ENCODE results near the gene GPR37. TPM values are rescaled to one million over a fixed set of nuclear protein-coding genes. Genes with fewer than 3 reads are reported as not detected.

GPR37 gene
- total RNA-seq, 2 donors from 2014 or later = 1.6 to 69.4 TPM

DNA sequence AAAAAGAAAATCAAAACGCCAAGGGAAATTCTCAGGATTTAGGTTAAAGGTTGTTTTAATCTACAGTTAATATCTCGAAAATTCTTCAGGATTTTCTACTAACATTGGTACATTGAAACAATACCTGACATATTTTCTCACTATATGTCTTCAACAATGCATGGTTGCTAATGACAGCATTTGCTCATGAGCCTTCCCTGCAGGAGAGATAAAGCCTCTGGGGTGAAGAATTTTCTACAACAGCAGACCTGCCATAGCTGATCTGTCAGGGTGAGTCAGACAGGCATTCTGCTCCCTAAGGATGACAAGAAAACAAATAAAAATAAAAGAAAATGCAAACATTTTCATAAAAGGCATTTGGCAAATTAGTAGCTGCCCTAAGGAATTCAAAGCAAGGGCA is 11.7 kb upstream of the GPR37 start:
- no peaks in the 10 kb centered on the region for H3K36me3 ChIP-seq
- H3K9me3 ChIP-seq = no peaks in the 10 kb centered on the region
- TF ChIP-seq POLR2A (IDR thresholded peaks at IDR 0.05) (no peak), POLR2AphosphoS5 (IDR thresholded peaks at IDR 0.05) (no peak)
- TF ChIP-seq, protein P1, sequence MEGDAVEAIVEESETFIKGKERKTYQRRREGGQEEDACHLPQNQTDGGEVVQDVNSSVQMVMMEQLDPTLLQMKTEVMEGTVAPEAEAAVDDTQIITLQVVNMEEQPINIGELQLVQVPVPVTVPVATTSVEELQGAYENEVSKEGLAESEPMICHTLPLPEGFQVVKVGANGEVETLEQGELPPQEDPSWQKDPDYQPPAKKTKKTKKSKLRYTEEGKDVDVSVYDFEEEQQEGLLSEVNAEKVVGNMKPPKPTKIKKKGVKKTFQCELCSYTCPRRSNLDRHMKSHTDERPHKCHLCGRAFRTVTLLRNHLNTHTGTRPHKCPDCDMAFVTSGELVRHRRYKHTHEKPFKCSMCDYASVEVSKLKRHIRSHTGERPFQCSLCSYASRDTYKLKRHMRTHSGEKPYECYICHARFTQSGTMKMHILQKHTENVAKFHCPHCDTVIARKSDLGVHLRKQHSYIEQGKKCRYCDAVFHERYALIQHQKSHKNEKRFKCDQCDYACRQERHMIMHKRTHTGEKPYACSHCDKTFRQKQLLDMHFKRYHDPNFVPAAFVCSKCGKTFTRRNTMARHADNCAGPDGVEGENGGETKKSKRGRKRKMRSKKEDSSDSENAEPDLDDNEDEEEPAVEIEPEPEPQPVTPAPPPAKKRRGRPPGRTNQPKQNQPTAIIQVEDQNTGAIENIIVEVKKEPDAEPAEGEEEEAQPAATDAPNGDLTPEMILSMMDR (IDR thresholded peaks at IDR 0.05) = no peak
- 86% methylated on average over 2 of the region's 2 CpGs for WGBS
- DNase-seq (ENCODE audit: low spot score) = no peak
- H3K4me3 ChIP-seq = no peak overlapping the region
- intact Hi-C loops (cut with DNase I) = no loop called here
- H3K4me1 ChIP-seq (replicated peaks) = no peaks in the 10 kb centered on the region
- H3K27me3 ChIP-seq (replicated peaks; ENCODE audit: insufficient read depth) = no peaks in the 10 kb centered on the region
- no peak overlapping the region for H3K27ac ChIP-seq

GRCh38 chr7:124776153-124776552 is 10.6 kb upstream of the GPR37 start:
- Histone ChIP-seq H3K9me3 (no peaks in the 10 kb centered on the region), H3K36me3 (no peaks in the 10 kb centered on the region), H3K4me1 (replicated peaks) (no peaks in the 10 kb centered on the region), H3K27ac (no peak overlapping the region), H3K27me3 (replicated peaks; ENCODE audit: insufficient read depth) (no peaks in the 10 kb centered on the region), H3K4me3 (no peak overlapping the region)
- no peak for DNase-seq (ENCODE audit: low spot score)
- intact Hi-C loops (cut with DNase I) = no loop called here
- 47% methylated on average over 2 of the region's 2 CpGs for WGBS
- TF ChIP-seq POLR2A (IDR thresholded peaks at IDR 0.05) = no peak
- TF ChIP-seq, protein P1 (IDR thresholded peaks at IDR 0.05) = no peak
- no peak for TF ChIP-seq POLR2AphosphoS5 (IDR thresholded peaks at IDR 0.05)

GRCh38 chr7:124775422-124775821 is 9.8 kb upstream of the GPR37 start:
- H3K4me1 ChIP-seq (replicated peaks) = no peaks in the 10 kb centered on the region
- no peaks in the 10 kb centered on the region for H3K27me3 ChIP-seq (replicated peaks; ENCODE audit: insufficient read depth)
- H3K36me3 ChIP-seq = no peaks in the 10 kb centered on the region
- no peak for TF ChIP-seq POLR2A (IDR thresholded peaks at IDR 0.05)
- TF ChIP-seq POLR2AphosphoS5 (IDR thresholded peaks at IDR 0.05) = no peak
- TF ChIP-seq, protein P1 (IDR thresholded peaks at IDR 0.05) = no peak
- no peak overlapping the region for H3K4me3 ChIP-seq
- intact Hi-C loops (cut with DNase I) = no loop called here
- H3K9me3 ChIP-seq = no peaks in the 10 kb centered on the region
- no peak overlapping the region for H3K27ac ChIP-seq
- no peak for DNase-seq (ENCODE audit: low spot score)

- TF ChIP-seq POLR2A (IDR thresholded peaks at IDR 0.05) (no peak), POLR2AphosphoS5 (IDR thresholded peaks at IDR 0.05) (no peak)
- TF ChIP-seq, protein P1 (IDR thresholded peaks at IDR 0.05) = no peak
- H3K9me3 ChIP-seq = no peaks in the 10 kb centered on the region
- intact Hi-C loops (cut with DNase I) = no loop called here
- no peak for DNase-seq (ENCODE audit: low spot score)
- no peaks in the 10 kb centered on the region for H3K36me3 ChIP-seq
- no peak overlapping the region for H3K4me3 ChIP-seq
- no peak overlapping the region for H3K27ac ChIP-seq
- no peaks in the 10 kb centered on the region for H3K4me1 ChIP-seq (replicated peaks)
- no peaks in the 10 kb centered on the region for H3K27me3 ChIP-seq (replicated peaks; ENCODE audit: insufficient read depth)
- 93% methylated on average over 4 of the region's 4 CpGs for WGBS
These were observed 8.3 kb upstream of the GPR37 start for GRCh38 chr7:124773938-124774337.

DNA sequence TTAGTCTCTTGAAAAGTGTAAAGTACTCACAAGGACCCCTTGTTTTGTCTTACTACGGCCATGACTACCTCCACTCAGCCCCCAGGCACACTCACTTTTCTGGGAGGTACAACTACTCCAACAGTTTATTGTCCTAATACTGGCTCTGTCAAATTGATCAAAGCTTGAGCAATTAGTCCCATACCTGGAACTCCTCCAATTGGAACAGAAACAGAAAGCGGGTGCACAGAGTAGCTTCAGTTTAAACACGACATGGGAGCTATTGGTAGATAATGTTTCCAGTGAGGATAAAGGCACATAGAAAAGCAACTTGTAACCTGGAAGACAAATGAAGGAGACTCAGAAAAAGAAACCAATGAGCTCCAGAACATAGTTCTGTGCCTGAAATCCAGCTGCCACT is 7.7 kb upstream of the GPR37 start:
- H3K27me3 ChIP-seq (replicated peaks; ENCODE audit: insufficient read depth) = no peaks in the 10 kb centered on the region
- intact Hi-C loops (cut with DNase I) = no loop called here
- H3K27ac ChIP-seq = no peak overlapping the region
- H3K36me3 ChIP-seq = no peaks in the 10 kb centered on the region
- DNase-seq (ENCODE audit: low spot score) = no peak
- no peak overlapping the region for H3K4me3 ChIP-seq
- no peak for TF ChIP-seq POLR2AphosphoS5 (IDR thresholded peaks at IDR 0.05)
- TF ChIP-seq, protein P1 (IDR thresholded peaks at IDR 0.05) = no peak
- TF ChIP-seq POLR2A (IDR thresholded peaks at IDR 0.05) = no peak
- no peaks in the 10 kb centered on the region for H3K9me3 ChIP-seq
- H3K4me1 ChIP-seq (replicated peaks) = no peaks in the 10 kb centered on the region
- WGBS = 28% methylated on average over 3 of the region's 3 CpGs

Data from prostate gland (tissue), 2 donors.